Measurements from ENCODE around the gene PTPN6.
A peak's percentile ranks its signal among the peaks of the same experiment; 100 is the strongest.
"Not testable (repeated sequence)": the region's sequence is repeated elsewhere in the genome, so short reads cannot be mapped to it uniquely, and the experiment has no call there.

The PTPN6 gene

DNA sequence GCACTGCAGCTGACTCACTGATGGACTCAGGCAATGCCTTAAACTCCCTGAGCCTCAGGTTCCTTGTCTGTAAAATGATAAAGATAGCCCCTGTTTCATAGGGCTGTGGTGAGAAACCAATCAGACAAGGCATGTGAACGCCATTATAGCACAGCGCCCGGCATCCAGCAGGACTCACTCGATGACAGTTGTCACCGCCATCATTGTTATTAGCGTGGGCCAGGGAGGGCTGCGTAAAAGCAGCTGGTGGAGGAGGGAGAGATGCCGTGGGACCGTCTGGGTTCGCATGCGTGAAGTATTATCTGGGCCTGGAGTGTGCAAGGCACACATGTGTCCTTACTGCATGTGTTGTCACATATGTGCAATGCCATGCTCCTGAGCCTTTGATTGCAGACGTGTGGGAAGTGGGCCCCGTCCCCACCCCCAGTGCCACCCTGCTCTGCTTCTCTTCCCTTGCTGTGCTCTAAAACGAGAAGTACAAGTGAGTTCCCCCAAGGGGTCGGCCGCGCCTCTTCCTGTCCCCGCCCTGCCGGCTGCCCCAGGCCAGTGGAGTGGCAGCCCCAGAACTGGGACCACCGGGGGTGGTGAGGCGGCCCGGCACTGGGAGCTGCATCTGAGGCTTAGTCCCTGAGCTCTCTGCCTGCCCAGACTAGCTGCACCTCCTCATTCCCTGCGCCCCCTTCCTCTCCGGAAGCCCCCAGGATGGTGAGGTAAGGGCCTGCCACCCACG lies at the start of gene PTPN6:
Gene PTPN6 (plus strand): TSS at position 546 of the 730 bp plus-strand sequence. CDS start 157 bp downstream, at position 703.
- DNase-seq (ENCODE audit: low read depth, low spot score), result no peak
- no peak within 1 kb of the TSS for H3K27ac ChIP-seq

DNA sequence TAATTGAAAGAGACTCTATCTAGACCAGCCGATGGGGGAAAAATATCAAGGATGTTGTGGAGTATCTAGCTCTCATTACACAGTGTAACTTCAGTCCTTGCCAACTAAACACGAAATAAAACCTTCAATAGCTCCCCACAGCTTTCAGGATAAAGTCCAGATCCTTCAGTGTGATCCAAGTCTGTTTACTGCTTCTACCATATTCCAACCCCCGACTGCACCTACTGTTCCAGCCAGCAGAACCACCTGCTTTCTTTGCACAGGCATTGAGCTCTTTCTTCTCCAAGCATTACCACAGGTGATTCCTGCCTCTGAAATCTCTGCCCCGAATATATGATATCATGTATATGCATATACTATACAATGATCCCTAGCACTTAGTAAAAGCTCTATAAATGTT lies 48.7 kb upstream of the PTPN6 start:
- no peak for DNase-seq (ENCODE audit: low read depth, low spot score)
- H3K27ac ChIP-seq, result no peak overlapping the region

GRCh38 chr12:6903722-6904121 lies 47.4 kb upstream of the PTPN6 start:
- DNase-seq (ENCODE audit: low read depth, low spot score), result no peak
- no peak overlapping the region for H3K27ac ChIP-seq

DNA sequence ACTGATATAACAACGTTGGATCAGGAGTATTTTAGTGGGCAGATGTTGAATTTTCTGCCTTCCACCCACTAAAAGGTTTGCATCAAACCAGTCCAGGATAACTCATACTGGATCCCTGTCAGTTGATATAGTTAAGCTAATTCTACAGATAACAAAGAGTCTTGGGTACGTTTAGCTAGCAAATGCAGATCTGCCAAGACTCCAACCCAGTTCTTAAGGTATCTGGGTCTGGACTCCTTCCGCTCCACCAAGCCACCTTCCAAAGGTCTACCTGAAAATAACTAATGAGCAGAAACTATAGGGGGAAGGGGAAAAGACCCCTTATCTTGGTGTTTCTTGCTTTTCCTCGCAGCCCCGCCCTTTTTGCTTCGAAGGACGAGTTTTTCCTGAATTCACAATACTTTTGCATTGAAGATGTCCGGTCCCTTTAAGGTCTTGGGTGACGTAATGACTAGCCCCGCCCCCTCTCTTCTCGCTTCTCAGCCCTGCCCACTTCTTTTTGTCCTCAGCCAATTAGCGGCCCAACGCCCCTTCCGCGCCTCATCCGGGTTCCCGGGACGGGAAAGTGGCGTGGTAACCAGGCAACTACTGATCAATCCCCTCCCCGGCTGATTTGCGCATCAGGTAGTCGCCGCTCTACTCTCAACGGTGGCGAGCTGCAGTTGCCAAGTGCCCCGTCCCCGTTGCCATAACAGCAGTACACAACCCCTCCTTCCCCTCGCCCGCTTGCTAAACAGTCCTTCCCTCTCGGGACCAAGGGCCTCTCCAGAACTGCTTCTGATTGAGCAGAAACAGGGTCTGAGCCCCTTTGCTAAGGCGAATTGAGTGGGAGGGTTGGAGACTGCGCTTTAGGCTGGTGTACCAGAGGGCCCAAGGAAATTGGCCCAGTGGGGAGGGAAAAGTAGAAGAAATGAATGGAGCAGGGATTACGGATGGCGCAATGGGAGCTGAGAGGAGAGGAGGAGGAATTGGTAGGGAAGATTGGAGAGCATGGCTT lies 46.6 kb upstream of the PTPN6 start, which contains the start of gene LRRC23:
Gene LRRC23 (plus strand): TSS at position 543 of the 997 bp plus-strand sequence. CDS start 812 bp downstream, outside the sequence.
- H3K27ac ChIP-seq, result peak within 1 kb of the TSS; percentile 7
- DNase-seq (ENCODE audit: low read depth, low spot score), result peak; percentile 66

DNA sequence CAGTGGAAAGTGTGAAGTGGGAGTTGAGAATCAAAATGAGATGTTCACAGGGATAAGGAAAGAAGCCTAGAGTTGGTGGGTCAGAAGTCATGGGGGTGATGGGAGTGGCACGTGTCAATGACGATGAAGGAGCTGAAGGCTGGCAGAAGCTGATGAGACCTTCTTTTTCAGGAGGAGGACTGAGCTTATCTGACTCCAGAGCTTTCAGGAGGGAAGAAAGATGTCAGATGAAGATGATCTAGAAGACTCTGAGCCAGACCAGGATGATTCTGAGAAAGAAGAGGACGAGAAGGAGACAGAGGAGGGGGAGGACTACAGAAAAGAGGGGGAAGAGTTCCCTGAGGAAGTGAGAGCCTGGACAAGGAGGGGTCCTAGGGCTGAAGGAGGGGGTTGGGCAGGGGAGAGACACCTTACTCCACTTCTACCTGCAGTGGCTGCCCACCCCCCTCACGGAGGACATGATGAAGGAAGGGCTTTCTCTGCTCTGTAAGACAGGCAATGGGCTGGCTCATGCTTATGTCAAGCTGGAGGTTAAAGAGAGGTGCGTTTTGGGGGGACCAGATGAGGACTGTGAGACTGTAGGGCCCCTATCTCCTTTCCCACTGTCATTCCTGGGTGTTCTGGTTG lies 45.6 kb upstream of the PTPN6 start:
- DNase-seq (ENCODE audit: low read depth, low spot score), result no peak
- no peak overlapping the region for H3K27ac ChIP-seq

DNA sequence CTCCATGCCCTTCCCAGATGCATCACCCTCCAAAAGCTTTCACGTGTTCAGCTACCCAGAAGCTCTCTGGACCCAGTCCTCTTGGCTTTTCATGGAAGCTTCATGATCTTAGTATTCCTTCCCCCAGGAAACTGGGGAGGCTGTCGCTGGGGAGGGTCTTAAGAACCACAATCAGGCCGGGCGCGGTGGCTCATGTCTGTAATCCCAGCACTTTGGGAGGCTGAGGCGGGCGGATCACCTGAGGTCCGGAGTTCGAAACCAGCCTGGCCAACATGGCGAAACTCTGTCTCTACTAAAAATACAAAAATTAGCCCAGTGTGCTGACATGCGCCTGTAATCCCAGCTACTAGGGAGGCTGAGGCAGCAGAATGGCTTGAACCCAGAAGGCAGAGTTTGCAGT lies 43.0 kb upstream of the PTPN6 start:
- not testable (repeated sequence) for H3K27ac ChIP-seq; DNase-seq (ENCODE audit: low read depth, low spot score)

DNA sequence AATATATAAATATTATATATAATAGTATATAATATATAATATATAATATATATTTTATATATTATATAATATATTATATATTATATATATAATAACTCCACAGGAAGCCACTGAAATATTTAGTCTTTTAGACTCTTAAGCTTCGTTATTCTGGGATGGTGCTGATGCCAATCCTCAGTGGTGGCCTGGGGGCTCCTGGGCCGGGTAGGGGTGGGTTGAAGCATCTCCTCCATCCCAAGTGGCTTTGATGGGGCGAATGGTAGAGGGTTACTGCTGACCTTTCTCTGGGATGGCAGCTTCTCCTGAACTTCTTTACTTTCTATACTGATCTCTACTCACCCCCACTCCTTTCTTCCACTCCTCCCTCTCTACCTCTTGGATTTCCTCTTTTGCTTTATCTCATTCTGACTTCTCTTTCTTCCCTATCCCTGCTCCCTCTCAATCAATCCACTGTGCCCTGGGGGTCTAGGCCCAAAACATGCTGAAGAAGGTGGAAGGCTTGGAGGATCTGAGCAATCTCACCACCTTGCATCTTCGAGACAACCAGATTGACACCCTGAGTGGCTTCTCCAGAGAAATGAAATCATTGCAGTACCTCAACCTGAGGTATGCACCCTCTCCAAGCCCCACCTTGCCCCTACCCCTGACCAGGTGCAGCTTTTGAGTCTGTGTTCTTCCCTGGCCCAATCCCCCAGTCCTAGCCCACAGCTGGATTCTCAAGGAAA lies 41.6 kb upstream of the PTPN6 start:
- no peak overlapping the region for H3K27ac ChIP-seq
- no peak for DNase-seq (ENCODE audit: low read depth, low spot score)

DNA sequence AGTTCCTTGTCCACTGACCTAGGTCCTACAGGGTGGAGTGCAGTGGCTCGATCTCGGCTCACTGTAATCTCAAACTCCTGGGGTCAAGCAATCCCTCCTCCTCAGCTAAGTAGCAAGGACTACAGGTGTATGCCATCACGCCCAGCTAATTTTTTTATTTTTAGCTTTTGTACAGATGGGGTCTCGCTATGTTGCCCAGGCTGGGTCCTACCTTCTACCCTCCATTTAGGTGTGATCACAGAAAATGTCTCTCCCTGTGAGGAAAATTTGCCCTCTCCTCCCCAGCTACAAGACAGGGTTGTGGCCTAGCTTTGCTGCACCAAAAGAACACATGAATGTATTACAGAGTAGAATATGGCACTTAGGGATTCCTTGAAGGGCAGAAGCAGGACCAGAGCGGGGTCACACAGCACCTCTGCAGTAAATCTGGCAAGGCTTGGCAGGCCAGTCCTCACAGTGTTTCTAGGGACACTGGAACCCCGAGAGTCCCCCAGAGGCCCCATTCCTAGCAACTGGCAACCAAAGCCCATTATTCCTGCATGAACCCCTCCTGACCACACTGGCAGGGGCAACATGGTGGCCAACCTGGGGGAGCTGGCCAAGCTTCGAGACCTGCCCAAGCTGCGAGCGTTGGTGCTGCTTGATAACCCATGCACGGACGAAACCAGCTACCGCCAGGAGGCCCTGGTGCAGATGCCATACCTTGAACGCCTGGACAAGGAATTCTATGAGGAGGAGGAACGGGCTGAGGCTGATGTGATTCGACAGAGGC lies 38.8 kb upstream of the PTPN6 start:
- DNase-seq (ENCODE audit: low read depth, low spot score), result no peak

DNA sequence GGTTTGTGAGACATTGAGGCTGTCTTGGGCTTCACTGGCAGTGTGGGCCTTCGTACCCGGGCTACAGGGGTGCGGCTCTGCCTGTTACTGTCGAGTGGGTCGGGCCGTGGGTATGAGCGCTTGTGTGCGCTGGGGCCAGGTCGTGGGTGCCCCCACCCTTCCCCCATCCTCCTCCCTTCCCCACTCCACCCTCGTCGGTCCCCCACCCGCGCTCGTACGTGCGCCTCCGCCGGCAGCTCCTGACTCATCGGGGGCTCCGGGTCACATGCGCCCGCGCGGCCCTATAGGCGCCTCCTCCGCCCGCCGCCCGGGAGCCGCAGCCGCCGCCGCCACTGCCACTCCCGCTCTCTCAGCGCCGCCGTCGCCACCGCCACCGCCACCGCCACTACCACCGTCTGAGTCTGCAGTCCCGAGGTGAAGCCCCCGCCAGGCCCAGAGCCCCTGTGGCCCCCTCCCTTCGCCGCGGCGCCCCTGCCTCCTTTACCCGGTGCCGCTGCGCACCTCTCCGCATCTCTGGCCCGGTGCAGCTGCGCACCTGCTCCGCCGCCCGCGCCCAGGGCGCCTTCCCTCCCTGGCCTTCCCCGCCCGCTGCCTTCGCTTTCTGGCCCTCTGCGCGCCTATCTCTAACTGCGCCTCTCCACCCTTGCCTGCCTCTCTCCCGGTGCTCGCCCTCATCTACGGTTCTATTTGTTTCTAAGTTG lies 36.8 kb upstream of the PTPN6 start, which contains the start of gene ENO2:
Gene ENO2 (plus strand): TSS at position 335 of the 701 bp plus-strand sequence. CDS start 1,253 bp downstream, outside the sequence.
- no peak for DNase-seq (ENCODE audit: low read depth, low spot score)
- no peak within 1 kb of the TSS for H3K27ac ChIP-seq

More for the DNA sequence above, 38.8 kb upstream of the PTPN6 start:
- H3K27ac ChIP-seq, result no peak overlapping the region

- DNase-seq (ENCODE audit: low read depth, low spot score), result no peak
- no peak overlapping the region for H3K27ac ChIP-seq
Measured at GRCh38 chr12:6914947-6915788, 36.0 kb upstream of the PTPN6 start.

GRCh38 chr12:6915789-6916285 lies 35.3 kb upstream of the PTPN6 start:
- no peak for DNase-seq (ENCODE audit: low read depth, low spot score)
- H3K27ac ChIP-seq, result no peak overlapping the region

GRCh38 chr12:6916426-6917200 lies 34.5 kb upstream of the PTPN6 start:
- DNase-seq (ENCODE audit: low read depth, low spot score), result no peak
- H3K27ac ChIP-seq, result no peak overlapping the region

- no peak overlapping the region for H3K27ac ChIP-seq
- no peak for DNase-seq (ENCODE audit: low read depth, low spot score)
Measured at GRCh38 chr12:6917491-6918231, 33.5 kb upstream of the PTPN6 start.

DNA sequence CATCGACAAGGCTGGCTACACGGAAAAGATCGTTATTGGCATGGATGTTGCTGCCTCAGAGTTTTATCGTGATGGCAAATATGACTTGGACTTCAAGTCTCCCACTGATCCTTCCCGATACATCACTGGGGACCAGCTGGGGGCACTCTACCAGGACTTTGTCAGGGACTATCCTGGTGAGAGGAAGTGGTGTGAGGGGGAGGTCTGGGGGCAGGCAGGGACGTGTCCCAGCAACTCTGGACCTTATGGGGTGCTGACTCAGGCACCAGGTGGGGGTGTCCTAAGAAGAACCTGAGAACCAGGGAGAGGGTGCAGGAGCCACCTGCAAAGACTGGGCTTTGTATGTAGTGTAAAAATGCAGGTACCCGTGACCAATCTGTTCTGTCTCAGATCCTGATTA lies 31.6 kb upstream of the PTPN6 start:
- H3K27ac ChIP-seq, result no peak overlapping the region
- DNase-seq (ENCODE audit: low read depth, low spot score), result no peak

GRCh38 chr12:6921539-6921938 lies 29.6 kb upstream of the PTPN6 start:
- DNase-seq (ENCODE audit: low read depth, low spot score), result no peak
- H3K27ac ChIP-seq, result no peak overlapping the region
